HepG2 (cell line): ENCODE results near the gene FBXL22. TPM values are rescaled to one million over a fixed set of nuclear protein-coding genes. Genes with fewer than 3 reads are reported as not detected.
A peak's percentile ranks its signal among the peaks of the same experiment; 100 is the strongest.

Experiments used
- ATAC-seq: fragments of 200-7000 bp; cut with Tn5 transposase; 3 replicates; pipeline ENCODE4 v1.9.1; 2020; ENCODE audit warnings: mild to moderate bottlenecking, moderate library complexity
- BruUV-seq: library from RNA; stranded (reverse); fragments of 400-500 nt; replicated peaks from 2 replicates; lab custom pipeline; 2021; lab: Mats Ljungman, UMichigan
- CTCF ChIA-PET: fragments of 300-600 bp; formaldehyde crosslinking; extraction: SDS; loops from one replicate; lab custom pipeline; 2021; ENCODE audit warnings: low total read pairs, inconsistent platforms, low intra/inter-chr PET ratio; lab: Yijun Ruan, JAX
- POLR2A ChIA-PET: fragments of 350-600 bp; sonication (Branson Sonifier 250); formaldehyde crosslinking; loops from one replicate; lab custom pipeline; 2020; ENCODE audit warnings: antibody characterized with exemption, inconsistent platforms; lab: Yijun Ruan, JAX
- DNase-seq: peaks from one replicate; pipeline ENCODE4 v3.0.0-alpha.2; 2015; ENCODE audit warnings: low spot score
- FAIRE-seq: peaks from 3 replicates; lab custom pipeline; 2011; peaks lifted over from hg19 to GRCh38; lab: Jason Lieb, UNC
- H2AFZ ChIP-seq: one replicate; pipeline ENCODE4 v1.6.1; 2011; ENCODE audit warnings: low read length, inconsistent platforms
- H3K27ac ChIP-seq: fragments of 300-600 bp; 3 replicates; pipeline ENCODE4 v1.8.0; 2011; ENCODE audit warnings: mixed run types, mild to moderate bottlenecking, mixed read lengths, low read length, inconsistent platforms; ENCODE audit not compliant: insufficient read depth; ENCODE audit errors: extremely low read length
- H3K27me3 ChIP-seq, 2 experiments: fragments of 200-600 bp in 1 of 2; 2 replicates in 1 of 2; 3 replicates in 1 of 2; pipeline versions ENCODE4 v1.6.0 to v1.8.0; 2011; ENCODE audit warnings: low read length in 2 of 2, mild to moderate bottlenecking in 2 of 2, moderate library complexity in 2 of 2, inconsistent platforms in 1 of 2; ENCODE audit not compliant: insufficient read depth in 2 of 2, control insufficient read depth in 1 of 2
- H3K36me3 ChIP-seq, 2 experiments: fragments of 200-600 bp in 1 of 2; replicated peaks in 1 of 2; 2 replicates in 1 of 2; 3 replicates in 1 of 2; pipeline versions ENCODE4 v1.5.1 to v1.8.0; 2011; ENCODE audit warnings: low read length in 2 of 2, inconsistent platforms in 1 of 2; ENCODE audit not compliant: insufficient read depth in 2 of 2, control insufficient read depth in 1 of 2
- H3K4me1 ChIP-seq: 2 replicates; pipeline ENCODE4 v1.5.1; 2012; ENCODE audit warnings: low read length, inconsistent platforms; ENCODE audit not compliant: insufficient read depth
- H3K4me2 ChIP-seq: 2 replicates; pipeline ENCODE4 v1.6.0; 2011; ENCODE audit warnings: low read depth, low read length, inconsistent platforms
- H3K4me3 ChIP-seq, 3 experiments: fragments of 200-600 bp in 1 of 3; sonication (generic), shearing (Covaris generic) in 1 of 3; replicated peaks in 1 of 3; 2 replicates each; pipeline ENCODE4 v1.5.1; 2011 to 2016; ENCODE audit warnings: low read length in 3 of 3, inconsistent platforms in 2 of 3, low read depth in 2 of 3, mild to moderate bottlenecking in 2 of 3, control low read depth in 1 of 3, mixed read lengths in 1 of 3; ENCODE audit not compliant: insufficient read depth in 1 of 3
- H3K79me2 ChIP-seq: one replicate; pipeline ENCODE4 v1.6.1; 2011; ENCODE audit warnings: low read length, inconsistent platforms; ENCODE audit not compliant: insufficient read depth
- H3K9ac ChIP-seq: 2 replicates; pipeline ENCODE4 v1.6.0; 2011; ENCODE audit warnings: mild to moderate bottlenecking, low read depth, low read length, inconsistent platforms; ENCODE audit not compliant: insufficient read depth
- H3K9me3 ChIP-seq: 2 replicates; pipeline ENCODE4 v1.5.1; 2012; ENCODE audit warnings: mild to moderate bottlenecking, low read length
- H4K20me1 ChIP-seq: 2 replicates; pipeline ENCODE4 v1.6.0; 2011; ENCODE audit warnings: inconsistent platforms, mild to moderate bottlenecking, low read length, moderate library complexity; ENCODE audit not compliant: insufficient read depth
- AGO1 ChIP-seq: fragments of 200-400 bp; formaldehyde crosslinking; IDR thresholded peaks from 2 replicates; pipeline ENCODE4 v1.6.1; 2017; ENCODE audit warnings: mild to moderate bottlenecking, low read depth, low read length, moderate library complexity; ENCODE audit not compliant: poor library complexity, severe bottlenecking
- DR1 ChIP-seq: sonication (generic); formaldehyde crosslinking; IDR thresholded peaks from 2 replicates; pipeline ENCODE4 v1.8.0; 2021; ENCODE audit warnings: mild to moderate bottlenecking, missing genetic modification reagents, inconsistent platforms
- HOXA9 ChIP-seq: sonication (generic); formaldehyde crosslinking; IDR thresholded peaks from 2 replicates; pipeline ENCODE4 v1.8.1; 2022; ENCODE audit warnings: missing genetic modification reagents, mild to moderate bottlenecking, moderate library complexity, borderline replicate concordance
- POLR2G ChIP-seq: fragments of 200-400 bp; formaldehyde crosslinking; IDR thresholded peaks from 2 replicates; pipeline ENCODE4 v1.6.1; 2018; ENCODE audit warnings: mild to moderate bottlenecking, low read depth, low read length, moderate library complexity
- RBM22 ChIP-seq: fragments of 200-400 bp; formaldehyde crosslinking; optimal IDR thresholded peaks from 2 replicates; pipeline ENCODE3; 2017; ENCODE audit warnings: mild to moderate bottlenecking, low read length, moderate library complexity
- SMARCE1 ChIP-seq: fragments of 450-650 bp; IDR thresholded peaks from 2 replicates; pipeline ENCODE4 v1.6.1; 2017; ENCODE audit warnings: borderline replicate concordance
- SNAI1 ChIP-seq: sonication (generic); formaldehyde crosslinking; IDR thresholded peaks from 2 replicates; pipeline ENCODE4 v1.5.0; 2020; ENCODE audit warnings: mild to moderate bottlenecking, missing genetic modification reagents, borderline replicate concordance
- SNRNP70 ChIP-seq: fragments of 200-400 bp; formaldehyde crosslinking; IDR thresholded peaks from 2 replicates; pipeline ENCODE4 v1.6.1; 2017; ENCODE audit warnings: mild to moderate bottlenecking, low read depth, low read length, moderate library complexity
- ZNF292 ChIP-seq: sonication (generic); formaldehyde crosslinking; IDR thresholded peaks from 2 replicates; pipeline ENCODE4 v1.8.1; 2022; ENCODE audit warnings: mild to moderate bottlenecking, low read depth, missing genetic modification reagents, borderline replicate concordance
- ZNF446 ChIP-seq: sonication (generic); formaldehyde crosslinking; IDR thresholded peaks from 2 replicates; pipeline ENCODE4 v1.5.0; 2020; ENCODE audit warnings: mild to moderate bottlenecking, missing genetic modification reagents
- ZNF503 ChIP-seq: sonication (generic); formaldehyde crosslinking; IDR thresholded peaks from 2 replicates; pipeline ENCODE4 v1.4.0; 2020; ENCODE audit warnings: missing genetic modification reagents
- ZNF563 ChIP-seq: sonication (generic); formaldehyde crosslinking; IDR thresholded peaks from 2 replicates; pipeline ENCODE4 v1.8.0; 2022; ENCODE audit warnings: mild to moderate bottlenecking, moderate library complexity, missing genetic modification reagents
- WGBS: methylation state at CpG from one replicate; pipeline ENCODE4 v1.1.6; 2017; ENCODE audit warnings: low lambda C conversion rate; 5-methylcytosine and 5-hydroxymethylcytosine counted together
- in situ Hi-C: cut with HindIII; loops from 2 replicates; pipeline ENCODE4 v1.10.0; 2017; ENCODE audit warnings: low pct_unique_long_range_greater_than_20kb; ENCODE audit not compliant: extremely low pct_ligation_motif_present
- intact Hi-C: fragments of 100-400 bp; cut with micrococcal nuclease; formaldehyde crosslinking; loops from one replicate; pipeline ENCODE4 v1.10.0; 2022; ENCODE audit not compliant: unreplicated experiment
- polyA plus RNA-seq, 8 experiments: library from polyadenylated mRNA; depleted of rRNA in 3 of 8; stranded (reverse) in 7 of 8; unstranded in 1 of 8; fragments of >200 nt; fragmentation: Illumina TruSeq in 4 of 8; extraction: Trizol in 4 of 8; gene quantifications; 2 replicates each; pipeline versions ENCODE4 v1.2.1 to v1.2.3, GENCODE V29; 2011 to 2016; ENCODE audit warnings: low read depth in 4 of 8, missing spikeins in 1 of 8, mixed read lengths in 1 of 8; ENCODE audit not compliant: insufficient read depth in 1 of 8
- total RNA-seq, 5 experiments: library from RNA; depleted of rRNA; stranded (reverse); fragments of >200 nt; fragmentation: Illumina TruSeq; extraction: Trizol; gene quantifications; 2 replicates each; pipeline ENCODE4 v1.2.3, GENCODE V29; 2016; ENCODE audit warnings: low read depth in 1 of 5
- TF ChIP-seq, protein P1 (sequence below): sonication (generic); formaldehyde crosslinking; IDR thresholded peaks from 2 replicates; pipeline ENCODE4 v1.4.0; 2020; ENCODE audit warnings: missing genetic modification reagents
- TF ChIP-seq, protein P2 (sequence below): sonication (generic); formaldehyde crosslinking; IDR thresholded peaks from 2 replicates; pipeline ENCODE4 v1.9.0; 2021; ENCODE audit warnings: missing genetic modification reagents, mild to moderate bottlenecking, borderline replicate concordance
- TF ChIP-seq, protein P3 (sequence below): sonication (generic); formaldehyde crosslinking; IDR thresholded peaks from 2 replicates; pipeline ENCODE4; 2020; ENCODE audit warnings: missing genetic modification reagents, mild to moderate bottlenecking, borderline replicate concordance

Gene FBXL22
- total and polyA plus RNA-seq, 2 of the 13 experiments (the other 11 are each of a cell fraction or from before 2014, with no cell fraction given) = 0.15 to 0.33 TPM

- in situ Hi-C loops = no loop called here
- ChIA-PET CTCF (no interaction called here), POLR2A (no interaction called here)
- H3K79me2 ChIP-seq = no peaks in the 10 kb centered on the region
- FAIRE-seq = no peak
- ATAC-seq = no peak
- no peak overlapping the region for H2AFZ ChIP-seq
- H4K20me1 ChIP-seq = no peaks in the 10 kb centered on the region
- no peak for DNase-seq
- H3K4me3 ChIP-seq = no peak overlapping the region
- H3K9me3 ChIP-seq = no peaks in the 10 kb centered on the region
- no peaks in the 10 kb centered on the region; a peak in 1 of 5 replicates for H3K27me3 ChIP-seq
- intact Hi-C loops = loop anchor here (5.0 kb wide), 2 partner anchors 128 to 303 kb away; no protein-coding TSS in a partner anchor
- no TSS peak for BruUV-seq
- 100% methylated on average over 3 of the region's 3 CpGs for WGBS
- TF ChIP-seq, protein P1, sequence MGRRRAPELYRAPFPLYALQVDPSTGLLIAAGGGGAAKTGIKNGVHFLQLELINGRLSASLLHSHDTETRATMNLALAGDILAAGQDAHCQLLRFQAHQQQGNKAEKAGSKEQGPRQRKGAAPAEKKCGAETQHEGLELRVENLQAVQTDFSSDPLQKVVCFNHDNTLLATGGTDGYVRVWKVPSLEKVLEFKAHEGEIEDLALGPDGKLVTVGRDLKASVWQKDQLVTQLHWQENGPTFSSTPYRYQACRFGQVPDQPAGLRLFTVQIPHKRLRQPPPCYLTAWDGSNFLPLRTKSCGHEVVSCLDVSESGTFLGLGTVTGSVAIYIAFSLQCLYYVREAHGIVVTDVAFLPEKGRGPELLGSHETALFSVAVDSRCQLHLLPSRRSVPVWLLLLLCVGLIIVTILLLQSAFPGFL (CRISPR knock-in tag) = no peak
- TF ChIP-seq, protein P2, sequence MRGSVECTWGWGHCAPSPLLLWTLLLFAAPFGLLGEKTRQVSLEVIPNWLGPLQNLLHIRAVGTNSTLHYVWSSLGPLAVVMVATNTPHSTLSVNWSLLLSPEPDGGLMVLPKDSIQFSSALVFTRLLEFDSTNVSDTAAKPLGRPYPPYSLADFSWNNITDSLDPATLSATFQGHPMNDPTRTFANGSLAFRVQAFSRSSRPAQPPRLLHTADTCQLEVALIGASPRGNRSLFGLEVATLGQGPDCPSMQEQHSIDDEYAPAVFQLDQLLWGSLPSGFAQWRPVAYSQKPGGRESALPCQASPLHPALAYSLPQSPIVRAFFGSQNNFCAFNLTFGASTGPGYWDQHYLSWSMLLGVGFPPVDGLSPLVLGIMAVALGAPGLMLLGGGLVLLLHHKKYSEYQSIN (CRISPR knock-in tag) = no peak
- TF ChIP-seq SNRNP70 (no peak), AGO1 (no peak), RBM22 (peak; percentile 22), SNAI1 (CRISPR knock-in tag) (no peak), ZNF503 (no peak), SMARCE1 (no peak), HOXA9 (no peak), ZNF292 (CRISPR knock-in tag) (no peak), ZNF446 (no peak), DR1 (CRISPR knock-in tag) (no peak), ZNF563 (no peak), POLR2G (peak; percentile 52; the same call in 1 of the 2 replicates)
- TF ChIP-seq, protein P3, sequence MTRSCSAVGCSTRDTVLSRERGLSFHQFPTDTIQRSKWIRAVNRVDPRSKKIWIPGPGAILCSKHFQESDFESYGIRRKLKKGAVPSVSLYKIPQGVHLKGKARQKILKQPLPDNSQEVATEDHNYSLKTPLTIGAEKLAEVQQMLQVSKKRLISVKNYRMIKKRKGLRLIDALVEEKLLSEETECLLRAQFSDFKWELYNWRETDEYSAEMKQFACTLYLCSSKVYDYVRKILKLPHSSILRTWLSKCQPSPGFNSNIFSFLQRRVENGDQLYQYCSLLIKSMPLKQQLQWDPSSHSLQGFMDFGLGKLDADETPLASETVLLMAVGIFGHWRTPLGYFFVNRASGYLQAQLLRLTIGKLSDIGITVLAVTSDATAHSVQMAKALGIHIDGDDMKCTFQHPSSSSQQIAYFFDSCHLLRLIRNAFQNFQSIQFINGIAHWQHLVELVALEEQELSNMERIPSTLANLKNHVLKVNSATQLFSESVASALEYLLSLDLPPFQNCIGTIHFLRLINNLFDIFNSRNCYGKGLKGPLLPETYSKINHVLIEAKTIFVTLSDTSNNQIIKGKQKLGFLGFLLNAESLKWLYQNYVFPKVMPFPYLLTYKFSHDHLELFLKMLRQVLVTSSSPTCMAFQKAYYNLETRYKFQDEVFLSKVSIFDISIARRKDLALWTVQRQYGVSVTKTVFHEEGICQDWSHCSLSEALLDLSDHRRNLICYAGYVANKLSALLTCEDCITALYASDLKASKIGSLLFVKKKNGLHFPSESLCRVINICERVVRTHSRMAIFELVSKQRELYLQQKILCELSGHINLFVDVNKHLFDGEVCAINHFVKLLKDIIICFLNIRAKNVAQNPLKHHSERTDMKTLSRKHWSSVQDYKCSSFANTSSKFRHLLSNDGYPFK (CRISPR knock-in tag) = no peak
- H3K36me3 ChIP-seq = peaks cover 9 to 28% of the 10 kb centered on the region in 2 experiments
- no peak overlapping the region for H3K4me2 ChIP-seq
- no peak overlapping the region for H3K9ac ChIP-seq
- no peak overlapping the region for H3K27ac ChIP-seq
- peaks cover 43% of the 10 kb centered on the region for H3K4me1 ChIP-seq
Observed at GRCh38 chr15:63595065-63595464, 2.1 kb upstream of the FBXL22 start.
